NCI-H345 (cell line): ENCODE results near the gene AMPH.
A peak's percentile ranks its signal among the peaks of the same experiment; 100 is the strongest.
"Not testable (repeated sequence)": the region's sequence is repeated elsewhere in the genome, so short reads cannot be mapped to it uniquely, and the experiment has no call there.

Experiments used
- DNase-seq: peaks from one replicate; lab custom pipeline; 2025; lab: John Stamatoyannopoulos, UW

Gene AMPH

DNA sequence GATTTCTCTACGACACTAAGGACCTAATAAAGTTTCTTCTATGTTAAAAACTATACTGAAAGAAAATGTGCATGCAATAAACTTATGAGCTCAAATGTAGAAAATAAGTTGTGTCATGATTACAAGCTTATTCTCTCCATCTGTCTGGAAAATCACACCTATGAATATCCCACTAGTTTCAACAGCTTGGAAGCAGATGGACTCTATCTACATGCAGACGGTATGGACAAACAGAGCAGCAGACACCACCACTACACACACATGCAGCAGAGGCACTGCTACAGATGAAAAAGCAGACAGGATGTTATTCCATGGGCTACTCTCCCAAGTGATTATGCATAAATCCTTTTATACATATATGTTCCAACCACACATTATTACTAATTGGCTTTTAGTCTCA lies 234.3 kb downstream of the AMPH start:
- no peak for DNase-seq

DNA sequence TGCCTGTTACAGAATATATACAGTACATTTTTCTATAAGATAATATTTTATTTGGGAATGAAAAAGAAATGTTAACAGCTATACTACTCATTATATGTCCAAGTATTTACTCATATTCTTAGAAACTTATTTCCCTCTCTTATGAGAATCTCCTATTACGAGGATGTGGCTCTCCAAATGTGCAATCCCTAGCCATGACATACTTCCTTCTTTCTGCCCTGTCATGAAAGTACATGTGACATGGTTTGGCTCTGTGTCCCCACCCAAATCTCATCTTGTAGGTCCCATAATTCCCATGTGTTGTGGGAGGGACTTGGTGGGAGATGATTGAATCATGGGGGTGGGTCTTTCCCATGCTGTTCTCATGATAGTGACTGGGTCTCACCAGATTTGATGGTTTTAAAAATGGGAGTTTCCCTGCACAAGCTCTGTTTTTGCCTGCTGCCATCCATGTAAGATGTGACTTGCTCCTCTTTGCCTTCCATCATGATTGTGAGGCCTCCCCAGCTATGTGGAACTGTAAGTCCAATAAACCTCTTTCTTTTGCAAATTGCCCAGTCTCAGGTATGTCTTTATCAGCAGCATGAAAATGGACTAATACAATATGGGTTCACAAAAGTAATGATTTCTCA lies 235.1 kb downstream of the AMPH start:
- not testable (repeated sequence) for DNase-seq

DNA sequence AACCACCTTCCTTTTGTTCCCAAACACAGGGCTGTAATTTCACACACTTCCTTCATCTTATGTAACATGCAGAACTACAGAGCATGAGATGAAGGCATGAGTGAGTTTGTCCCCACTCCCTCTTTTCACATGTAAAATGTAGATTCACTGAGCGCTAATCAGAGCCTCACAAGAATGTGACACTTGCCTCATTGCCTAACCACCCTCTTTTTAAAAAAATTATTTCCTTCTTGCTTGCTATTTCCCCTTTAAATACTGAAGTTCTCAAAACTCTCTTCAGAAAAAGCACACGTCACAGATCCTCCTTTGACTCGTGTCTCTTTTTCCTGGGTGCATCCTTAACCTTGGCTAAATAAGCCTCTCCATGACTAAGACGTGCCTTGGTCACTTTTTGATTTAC lies 236.5 kb downstream of the AMPH start:
- no peak for DNase-seq

DNA sequence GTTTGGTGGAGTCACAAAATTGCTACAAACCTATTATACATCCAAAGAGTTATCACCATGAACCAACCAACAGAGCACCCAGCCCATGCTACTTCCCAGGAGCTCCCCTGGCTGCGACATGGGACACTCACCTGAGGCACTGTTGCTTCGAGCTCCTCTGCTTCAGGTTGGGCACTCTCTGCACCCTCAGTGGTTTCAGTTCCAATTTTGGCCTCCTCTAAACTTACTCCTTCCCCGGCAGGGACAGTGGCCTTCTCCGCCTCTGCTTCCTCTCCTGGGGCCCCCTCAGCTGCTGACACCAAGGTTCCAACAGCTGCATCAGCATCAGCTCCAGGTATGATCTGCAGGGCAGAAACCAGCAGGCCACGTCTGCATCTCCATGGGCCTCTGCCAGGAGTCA lies 237.3 kb downstream of the AMPH start:
- no peak for DNase-seq

DNA sequence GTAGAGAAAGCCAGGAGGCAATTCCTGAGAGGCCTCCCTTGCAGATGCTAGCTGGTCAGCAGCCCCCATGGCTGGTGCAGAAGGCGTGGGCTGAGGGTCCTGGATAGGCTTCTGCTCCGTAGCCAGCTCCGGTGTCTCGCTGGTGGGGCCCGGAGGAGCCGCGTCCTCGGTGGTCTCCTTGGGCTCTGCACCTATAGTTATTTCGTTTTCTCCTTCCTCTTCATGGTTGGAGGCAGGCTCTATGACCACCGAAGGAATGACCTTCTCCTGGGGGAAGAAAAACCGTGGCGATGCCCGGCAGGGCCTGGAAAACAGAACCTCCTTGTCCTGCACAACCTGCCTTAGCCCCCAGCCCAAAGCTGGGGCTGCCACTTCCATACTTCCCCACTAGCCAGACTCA lies 239.4 kb downstream of the AMPH start:
- no peak for DNase-seq

DNA sequence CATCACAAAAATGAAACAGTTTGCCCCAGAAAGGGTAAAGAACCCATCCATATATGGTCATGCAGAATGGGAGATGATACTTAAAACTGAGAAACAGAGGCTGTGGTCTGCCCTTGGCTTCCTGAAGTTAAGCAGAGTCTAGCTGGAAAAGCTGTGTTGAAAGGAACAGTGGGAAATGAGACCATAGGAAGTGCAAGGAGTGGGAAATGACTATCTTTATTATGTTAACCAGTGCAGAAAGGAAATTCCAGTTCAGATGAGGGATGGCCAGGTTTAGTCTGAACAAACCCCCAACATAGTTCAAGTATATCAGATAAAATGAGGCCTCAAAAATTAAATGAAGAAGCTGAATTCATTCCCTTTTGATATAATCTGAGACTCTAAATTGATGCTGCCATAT lies 245.5 kb downstream of the AMPH start:
- DNase-seq, result no peak

DNA sequence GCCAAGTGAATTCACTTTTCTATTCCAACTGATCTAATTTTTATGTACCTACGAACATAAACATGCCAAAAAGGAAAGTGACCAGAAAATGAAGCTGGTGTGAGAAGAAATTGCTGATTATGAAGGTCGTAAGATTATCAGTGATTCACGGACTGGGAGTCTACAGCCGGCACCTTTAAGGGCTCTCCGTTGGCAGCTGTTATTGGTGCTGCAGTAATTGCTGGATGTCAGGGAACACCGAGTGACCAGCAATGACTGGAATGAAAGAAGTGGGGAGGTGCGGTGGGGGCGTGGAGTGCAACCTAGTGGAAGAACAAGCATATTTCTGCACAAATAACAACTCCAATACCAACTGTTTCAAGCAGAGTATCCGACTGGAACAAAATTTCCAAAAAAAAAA lies 247.9 kb downstream of the AMPH start:
- DNase-seq, result no peak

DNA sequence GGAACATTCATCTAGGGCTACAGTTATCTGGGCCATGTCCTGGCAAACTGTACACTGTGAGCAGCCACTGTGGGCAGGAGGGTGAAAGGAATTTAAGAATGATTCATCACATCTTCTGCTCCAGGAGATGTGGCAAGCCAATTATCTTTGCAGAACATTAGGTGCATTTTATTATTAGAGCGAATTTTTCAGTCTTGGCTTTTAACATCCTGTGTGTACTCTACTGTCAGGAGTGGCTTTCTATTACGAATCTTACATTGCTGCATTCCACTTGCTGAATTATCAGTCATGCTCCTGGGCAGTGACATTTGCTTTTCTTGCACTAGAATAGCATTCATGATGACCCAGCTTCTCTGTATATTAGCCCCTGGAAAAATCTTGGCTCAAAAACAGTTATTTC lies 248.5 kb downstream of the AMPH start:
- DNase-seq, result no peak

DNA sequence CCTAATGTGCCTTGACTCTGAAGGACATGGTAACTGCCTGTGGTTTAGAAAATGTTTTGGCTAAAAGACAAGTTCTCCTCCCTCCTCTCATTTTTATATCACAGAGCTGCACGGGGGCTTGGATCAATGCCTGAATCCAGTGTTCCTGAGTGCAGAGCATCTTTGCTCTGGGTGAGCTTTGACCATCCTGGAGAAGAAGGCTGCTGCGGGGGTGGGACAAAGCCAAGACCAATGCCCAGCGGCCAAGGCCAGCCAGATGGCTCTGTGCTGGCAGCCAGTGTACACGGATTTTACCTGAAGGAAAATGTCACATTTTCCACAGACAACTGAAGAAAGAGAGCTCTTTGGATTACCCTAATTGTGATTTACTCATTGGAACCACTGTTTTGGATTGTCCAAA lies 255.7 kb downstream of the AMPH start:
- no peak for DNase-seq

DNA sequence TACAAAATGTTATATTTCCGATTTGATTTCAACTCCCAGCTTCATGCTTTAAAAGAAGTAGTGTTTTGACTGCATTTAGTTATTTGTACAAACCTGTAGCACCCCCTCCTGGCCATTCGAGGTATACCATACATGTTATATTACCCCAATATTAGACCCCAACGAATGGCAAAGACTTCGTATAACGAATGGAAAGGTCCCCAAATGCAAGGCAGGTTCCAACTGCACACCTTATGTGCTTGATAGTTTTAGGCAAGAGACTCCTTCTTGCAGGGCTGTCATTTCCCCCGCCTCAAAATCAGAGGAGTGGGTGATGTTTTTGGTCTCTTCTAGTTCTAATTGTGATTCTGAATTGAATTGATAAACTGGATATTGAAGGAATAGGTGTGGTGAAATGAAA lies 256.7 kb downstream of the AMPH start:
- no peak for DNase-seq

DNA sequence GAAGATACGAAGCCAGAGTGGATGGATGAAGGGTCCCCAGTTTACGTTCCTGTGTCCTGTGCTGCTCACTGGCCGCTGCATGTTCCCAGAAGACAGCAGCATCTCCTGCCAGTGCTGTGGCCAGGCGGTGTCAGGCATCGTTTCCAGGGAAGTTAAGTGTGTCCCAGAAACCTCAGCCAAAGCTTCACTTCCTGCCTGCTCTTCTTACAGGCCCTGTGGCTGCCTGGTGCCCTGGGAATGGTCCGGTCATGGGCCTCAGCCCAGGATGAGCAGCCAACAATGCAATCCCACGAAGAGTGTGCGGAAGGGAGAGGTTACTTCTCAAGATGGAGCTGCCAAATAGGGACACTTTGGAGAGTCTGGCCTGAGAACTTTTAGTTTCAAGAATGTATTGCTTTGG lies 258.0 kb downstream of the AMPH start:
- no peak for DNase-seq

DNA sequence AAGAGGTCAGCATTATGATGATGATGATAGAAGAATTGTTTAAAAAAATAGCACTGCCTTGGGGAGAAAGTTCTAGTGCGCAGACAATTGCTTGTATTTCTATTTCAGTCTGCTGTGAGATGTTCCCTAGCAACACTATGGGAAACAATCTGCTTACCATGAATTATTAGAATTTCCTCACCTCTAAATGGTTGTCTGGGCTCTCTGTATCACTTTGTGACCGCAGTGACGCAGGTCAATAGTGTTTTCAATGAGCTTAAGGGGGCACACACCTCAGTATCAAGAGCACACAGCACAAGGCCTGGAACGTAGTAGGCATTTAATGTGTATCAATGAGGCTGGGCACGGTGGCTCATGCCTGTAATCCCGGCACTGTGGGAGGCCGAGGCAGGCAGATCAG lies 258.9 kb downstream of the AMPH start:
- DNase-seq, result no peak

DNA sequence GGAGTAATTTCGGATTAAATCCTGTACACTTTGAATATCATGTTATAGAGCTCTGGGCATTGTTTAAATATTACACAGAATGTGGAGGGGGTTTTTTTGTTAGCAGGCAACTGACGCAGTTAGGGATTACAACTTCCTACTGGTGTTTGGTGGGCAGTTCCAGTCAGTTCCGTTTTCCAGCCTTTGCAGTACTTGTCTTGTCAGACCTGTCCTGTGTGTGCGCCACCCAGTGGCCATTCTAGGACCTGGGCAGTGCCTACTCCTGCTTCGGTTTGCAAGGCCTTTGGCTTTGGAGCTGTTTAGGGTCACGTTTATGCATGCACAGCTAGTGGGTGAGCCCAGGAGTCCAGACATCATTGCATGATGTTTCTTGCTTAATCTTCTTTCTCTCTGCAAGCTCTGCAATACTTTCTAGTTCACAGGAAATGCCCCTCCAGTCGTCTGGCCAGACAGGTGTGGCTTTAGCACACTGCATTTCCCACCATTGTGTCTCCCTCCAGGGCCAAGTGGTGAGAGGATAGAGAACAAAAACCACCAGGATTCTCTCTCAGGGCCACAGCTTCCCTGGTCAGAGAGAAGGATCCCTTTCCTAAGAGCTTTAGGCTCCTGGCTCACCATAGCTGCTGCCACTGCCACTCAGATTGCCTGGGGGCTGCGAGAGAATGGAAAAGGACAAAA lies 261.2 kb downstream of the AMPH start:
- DNase-seq, result peak; percentile 66

DNA sequence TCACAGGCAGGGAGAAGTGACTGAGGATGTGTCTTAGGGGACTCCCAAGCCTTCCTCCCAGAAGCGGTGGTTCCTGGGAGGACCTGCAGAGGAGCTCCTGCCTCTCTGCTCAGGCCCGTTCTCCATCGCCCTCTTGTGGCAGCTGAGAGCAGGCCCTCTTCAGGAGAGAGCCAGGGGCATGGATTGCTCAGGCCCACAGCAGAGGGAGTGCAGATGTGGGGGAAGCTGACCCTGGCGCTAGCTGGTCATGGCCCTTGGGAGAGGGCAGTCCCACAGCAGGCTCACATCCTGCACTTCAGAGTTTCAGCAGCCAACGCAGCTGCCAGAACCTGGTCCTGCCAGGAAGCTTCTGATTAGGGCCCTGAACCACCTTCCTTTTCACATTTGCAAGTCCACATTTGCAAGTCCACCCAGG lies 263.0 kb downstream of the AMPH start:
- DNase-seq, result peak; percentile 50

DNA sequence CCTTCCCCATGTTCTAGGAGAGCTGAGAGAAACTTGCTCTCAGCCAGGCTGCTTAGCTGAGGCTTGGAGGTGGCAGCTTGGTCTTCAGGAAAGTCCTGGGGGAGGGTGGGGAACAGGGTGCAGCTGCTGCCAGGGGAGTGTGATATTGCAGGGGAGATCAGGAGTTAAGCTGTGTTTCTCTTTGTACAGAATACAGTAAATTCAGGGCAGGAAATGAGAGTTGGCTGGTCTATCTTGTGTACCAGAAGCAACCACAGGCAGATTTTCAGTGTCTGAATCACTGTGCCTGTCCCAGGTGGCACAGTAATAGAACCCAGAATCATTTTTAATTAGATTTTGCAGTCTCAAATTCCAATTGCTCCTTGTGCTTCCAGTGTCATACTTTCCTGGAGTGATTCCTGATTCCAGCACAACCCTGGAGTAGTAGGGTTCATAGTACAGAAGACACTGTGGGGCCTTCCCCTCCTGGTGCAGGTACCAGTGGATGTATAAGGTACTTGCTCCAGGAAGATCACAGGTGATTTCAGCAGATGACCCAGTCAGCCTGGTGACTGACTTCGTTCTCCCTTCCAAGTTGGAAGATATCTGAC lies 263.8 kb downstream of the AMPH start:
- DNase-seq, result no peak

DNA sequence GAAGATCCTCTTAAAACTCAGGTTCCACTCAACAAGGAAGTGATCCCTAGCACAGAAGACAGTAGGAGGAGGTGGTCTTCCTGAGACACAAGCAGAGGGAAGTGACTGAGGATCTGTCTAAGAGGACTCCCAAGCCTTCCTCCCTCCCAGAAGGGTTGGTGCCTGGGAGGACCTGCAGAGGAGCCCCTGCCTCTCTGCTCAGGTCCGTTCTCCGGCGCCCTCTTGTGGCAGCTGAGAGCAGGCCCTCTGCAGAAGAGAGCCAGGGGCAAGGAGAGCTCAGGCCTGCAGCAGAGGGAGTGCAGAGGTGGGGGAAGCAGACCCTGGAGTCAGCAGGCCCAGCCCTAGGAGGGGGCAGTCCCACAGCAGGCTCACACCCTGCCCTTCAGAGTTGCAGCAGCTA lies 267.8 kb downstream of the AMPH start:
- not testable (repeated sequence) for DNase-seq

DNA sequence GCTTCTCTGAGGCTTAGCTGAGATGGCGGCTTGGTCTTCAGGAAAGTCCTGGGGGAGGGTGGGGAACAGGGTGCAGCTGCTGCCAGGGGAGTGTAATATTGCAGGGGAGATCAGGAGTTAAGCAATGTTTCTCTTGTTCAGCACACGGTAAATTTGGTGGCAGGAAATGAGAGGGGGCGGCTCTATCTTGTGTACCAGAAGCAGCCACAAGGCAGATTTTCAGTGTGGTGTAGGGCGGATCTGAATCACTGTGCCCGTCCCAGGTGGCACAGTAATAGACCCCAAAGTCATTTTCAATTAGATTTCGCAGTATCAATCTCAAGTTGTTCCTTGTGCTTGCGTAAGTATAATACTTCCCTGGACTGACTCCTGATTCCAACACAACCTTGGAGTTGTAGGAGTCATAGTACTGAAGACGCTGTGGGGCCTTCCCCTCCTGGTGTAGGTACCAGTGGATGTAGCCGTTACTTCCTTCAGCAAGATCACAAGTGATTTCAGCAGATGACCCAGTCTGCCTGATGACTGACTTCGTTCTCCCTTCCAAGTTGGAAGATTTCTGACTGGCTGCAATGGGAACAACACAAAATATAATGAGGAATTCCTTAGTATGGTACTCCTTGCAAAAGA lies 268.4 kb downstream of the AMPH start:
- DNase-seq, result not testable (repeated sequence)

DNA sequence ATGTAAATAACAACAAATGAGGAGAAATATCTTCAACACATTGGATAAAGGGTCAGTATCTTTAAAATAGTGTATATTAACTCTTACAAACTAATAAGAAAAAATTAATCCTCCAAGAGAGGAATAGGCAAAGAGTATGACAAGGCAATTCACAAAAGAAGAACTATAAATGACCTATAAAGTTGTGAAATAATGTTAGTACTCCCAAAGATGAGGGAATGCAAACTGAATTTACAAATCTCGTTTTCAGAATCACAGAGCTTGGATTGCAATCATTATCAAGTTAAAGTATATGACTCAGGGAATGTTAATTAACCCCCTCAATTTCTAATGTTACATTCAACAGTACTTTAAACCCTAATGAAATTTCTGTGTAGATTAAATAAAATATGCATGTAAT lies 270.4 kb downstream of the AMPH start:
- no peak for DNase-seq

DNA sequence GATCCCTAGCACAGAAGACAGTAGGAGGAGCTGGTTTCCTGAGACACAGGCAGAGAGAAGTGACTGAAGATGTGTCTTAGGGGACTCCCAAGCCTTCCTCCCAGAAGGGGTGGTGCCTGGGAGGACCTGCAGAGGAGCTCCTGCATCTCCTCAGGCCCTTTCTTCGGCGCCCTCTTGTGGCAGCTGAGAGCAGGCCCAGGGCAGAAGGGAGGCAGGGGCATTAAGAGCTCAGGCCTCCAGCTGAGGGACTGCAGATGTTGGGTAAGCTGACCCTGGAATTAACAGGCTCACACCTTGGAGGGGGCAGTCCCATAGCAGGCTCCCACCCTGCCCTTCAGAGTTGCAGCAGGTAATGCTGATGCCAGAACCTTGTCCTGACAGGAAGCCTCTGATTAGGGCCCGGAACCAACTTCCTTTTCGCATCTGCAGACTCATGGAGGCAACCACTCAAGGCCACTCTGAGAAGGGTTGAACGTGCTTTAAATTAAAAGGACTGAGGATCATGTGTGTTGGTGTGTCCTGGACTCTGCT lies 272.0 kb downstream of the AMPH start:
- not testable (repeated sequence) for DNase-seq

DNA sequence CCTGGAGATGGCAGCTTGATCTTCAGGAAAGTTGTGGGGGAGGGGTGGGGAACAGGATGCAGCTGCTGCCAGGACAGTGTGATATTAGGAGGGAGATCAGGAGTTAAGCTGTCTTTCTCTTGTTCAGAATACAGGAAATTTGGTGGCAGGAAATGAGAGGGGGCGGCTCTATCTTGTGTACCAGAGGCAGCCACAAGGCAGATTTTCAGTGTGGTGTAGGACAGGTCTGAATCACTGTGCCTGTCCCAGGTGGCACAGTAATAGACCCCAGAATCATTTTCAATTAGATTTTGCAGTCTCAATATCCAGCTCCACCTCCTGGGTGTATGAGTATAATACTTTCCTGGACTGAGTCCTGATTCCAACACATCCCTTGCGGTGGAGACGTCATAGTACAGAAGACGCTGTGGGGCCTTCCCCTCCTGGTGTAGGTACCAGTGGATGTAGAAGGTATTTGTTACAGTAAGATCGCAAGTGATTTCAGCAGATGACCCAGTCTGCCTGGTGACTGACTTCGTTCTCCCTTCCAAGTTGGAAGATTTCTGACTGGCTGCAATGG lies 272.8 kb downstream of the AMPH start:
- not testable (repeated sequence) for DNase-seq

DNA sequence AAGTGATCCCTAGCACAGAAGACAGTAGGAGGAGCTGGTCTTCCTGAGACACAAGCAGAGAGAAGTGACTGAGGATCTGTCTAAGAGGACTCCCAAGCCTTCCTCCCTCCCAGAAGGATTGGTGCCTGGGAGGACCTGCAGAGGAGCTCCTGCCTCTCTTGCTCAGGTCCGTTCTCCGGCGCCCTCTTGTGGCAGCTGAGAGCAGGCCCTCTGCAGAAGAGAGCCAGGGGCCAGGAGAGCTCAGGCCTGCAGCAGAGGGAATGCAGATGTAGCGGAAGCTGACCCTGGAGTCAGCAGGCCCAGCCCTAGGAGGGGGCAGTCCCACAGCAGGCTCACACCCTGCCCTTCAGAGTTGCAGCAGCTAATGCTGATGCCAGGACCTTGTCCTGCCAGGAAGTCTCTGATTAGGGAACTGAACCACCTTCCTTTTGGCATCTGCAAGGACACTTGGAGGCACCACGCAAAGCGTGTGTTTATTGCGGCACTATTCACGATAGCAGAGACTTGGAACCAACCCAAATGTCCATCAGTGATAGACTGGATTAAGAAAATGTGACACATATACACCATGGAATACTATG lies 276.8 kb downstream of the AMPH start:
- DNase-seq, result not testable (repeated sequence)

DNA sequence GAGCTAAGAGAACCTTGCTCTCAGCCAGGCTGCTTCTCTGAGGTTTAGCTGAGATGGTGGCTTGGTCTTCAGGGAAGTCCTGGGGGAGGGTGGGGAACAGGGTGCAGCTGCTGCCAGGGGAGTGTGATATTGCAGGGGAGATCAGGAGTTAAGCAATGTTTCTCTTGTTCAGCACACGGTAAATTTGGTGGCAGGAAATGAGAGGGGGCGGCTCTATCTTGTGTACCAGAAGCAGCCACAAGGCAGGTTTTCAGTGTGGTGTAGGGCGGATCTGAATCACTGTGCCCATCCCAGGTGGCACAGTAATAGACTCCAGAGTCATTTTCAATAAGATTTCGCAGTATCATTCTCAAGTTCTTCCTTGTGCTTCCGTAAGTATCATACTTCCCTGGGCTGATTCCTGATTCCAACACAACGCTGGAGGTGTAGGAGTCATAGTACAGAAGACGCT lies 277.7 kb downstream of the AMPH start:
- DNase-seq, result not testable (repeated sequence)
